VCaP (cell line): Measurements from ENCODE around the gene RGS7BP.

ENCODE experiments used
- H3K27ac ChIP-seq: fragments of 450-650 bp; 2 replicates; pipeline ENCODE4 v1.5.1; 2017
- CTCF ChIP-seq: fragments of 450-650 bp; conservative IDR thresholded peaks from 2 replicates; pipeline ENCODE4 v1.5.1; 2017; ENCODE audit warnings: mild to moderate bottlenecking, moderate library complexity

RGS7BP gene

GRCh38 chr5:64505769-64506566, at the start of gene RGS7BP:
RGS7BP (plus strand) TSS chr5:64506015; CDS start chr5:64506625, 610 bp downstream.
- H3K27ac ChIP-seq: peak within 1 kb of the TSS; percentile 61
- TF ChIP-seq CTCF: no peak

DNA sequence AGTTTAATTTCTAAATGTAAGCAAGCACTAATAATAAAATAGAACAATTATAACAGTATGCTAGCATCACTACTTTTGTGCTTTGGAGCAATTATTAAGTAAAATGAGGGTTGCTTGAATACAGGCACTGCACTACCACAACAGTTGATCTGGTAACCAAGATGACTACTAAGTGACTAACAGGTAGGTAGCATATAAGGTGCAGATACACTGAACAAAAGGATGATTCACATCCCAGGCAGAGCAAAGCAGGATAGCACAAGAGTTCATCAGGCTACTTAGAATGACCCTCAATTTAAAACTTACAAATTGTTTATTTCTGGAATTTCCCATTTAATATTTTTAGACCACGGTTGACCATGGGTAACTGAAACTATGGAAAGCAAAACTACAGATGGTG, 48.0 kb upstream of the RGS7BP start:
- no peak for TF ChIP-seq CTCF
- H3K27ac ChIP-seq: no peak overlapping the region

DNA sequence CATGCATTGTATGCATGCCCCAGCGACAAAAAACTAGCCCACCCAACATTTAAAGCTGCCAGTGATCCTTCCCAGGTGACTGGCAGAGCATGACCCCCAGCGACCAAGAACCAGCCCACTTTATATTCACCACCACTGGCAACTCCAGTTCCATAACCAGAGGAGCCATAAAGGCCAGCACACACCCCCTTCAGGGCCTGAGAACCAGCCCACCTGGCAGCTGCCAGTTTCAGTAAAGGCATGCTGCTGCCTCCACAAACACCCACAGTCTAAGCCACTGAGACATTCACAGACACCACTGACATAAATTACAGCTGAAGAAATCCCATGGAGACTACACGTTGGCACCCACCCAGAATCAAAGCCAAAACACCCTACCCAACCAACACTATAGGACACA, 46.9 kb upstream of the RGS7BP start:
- no peak for TF ChIP-seq CTCF
- H3K27ac ChIP-seq: no peak overlapping the region

DNA sequence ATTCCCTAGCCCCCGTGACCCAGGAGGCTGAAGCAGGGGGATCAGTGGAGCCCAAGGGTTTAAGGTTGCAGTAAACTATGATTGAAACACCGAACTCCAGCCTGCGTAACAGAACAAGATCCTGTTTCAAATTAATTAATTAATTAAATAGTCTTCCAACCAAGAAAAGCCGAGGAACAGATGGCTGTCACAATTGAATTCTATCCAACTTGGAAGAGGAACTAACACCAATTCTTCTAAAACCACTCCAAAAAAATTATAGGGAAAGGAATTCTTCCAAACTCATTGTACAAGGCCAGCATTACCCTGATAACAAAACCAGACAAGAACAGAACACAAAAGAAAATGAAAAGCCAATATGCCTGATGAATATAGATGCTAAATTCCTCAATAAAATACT, 43.4 kb upstream of the RGS7BP start:
- H3K27ac ChIP-seq: no peak overlapping the region
- no peak for TF ChIP-seq CTCF

GRCh38 chr5:64486163-64486562, 19.7 kb upstream of the RGS7BP start:
- no peak for TF ChIP-seq CTCF
- H3K27ac ChIP-seq: no peak overlapping the region

- H3K27ac ChIP-seq: no peak overlapping the region
- no peak for TF ChIP-seq CTCF
Measured at GRCh38 chr5:64487283-64487682, 18.5 kb upstream of the RGS7BP start.

- no peak overlapping the region for H3K27ac ChIP-seq
- TF ChIP-seq CTCF: no peak
Measured at GRCh38 chr5:64489857-64490256, 16.0 kb upstream of the RGS7BP start.
